Activated CD8-positive, alpha-beta T cell treated with anti-CD3 and anti-CD28 coated beads, Interleukin-2, amount 10 ng/mL, durations not matched to agents 7 days and 5 days (primary cell): Measurements from ENCODE around the gene DHRS2. TPM values are rescaled to one million over a fixed set of nuclear protein-coding genes. Genes with fewer than 3 reads are reported as not detected.

Experiments
- total RNA-seq, 2 experiments: library from RNA; stranded (reverse); gene quantifications; one replicate each; pipeline ENCODE4 v1.2.3, GENCODE V29; 2021

DHRS2 gene
- total RNA-seq, 2 experiments from 2014 or later = 0.24 to 0.44 TPM

Other genes starting within 250 kb of the DHRS2 start
- gene MYH6, start 228.1 kb upstream of the DHRS2 start, total RNA-seq = not detected
- not detected for gene MYH7, start 200.7 kb upstream of the DHRS2 start, total RNA-seq
- 10 to 100 TPM; 43.7 to 44.0 TPM for gene NGDN, start 166.7 kb upstream of the DHRS2 start, total RNA-seq
- 1 to 10 TPM in 1 of 2 experiments, under 1 TPM in 1; 0.90 to 1.5 TPM for gene ZFHX2, start 84.6 kb upstream of the DHRS2 start, total RNA-seq
- 1 to 10 TPM; 7.3 to 9.8 TPM for gene THTPA, start 80.1 kb upstream of the DHRS2 start, total RNA-seq
- 100 to 1,000 TPM; 267 to 276 TPM for gene AP1G2, start 68.6 kb upstream of the DHRS2 start, total RNA-seq
- gene JPH4, start 57.6 kb upstream of the DHRS2 start, total RNA-seq = not detected